ENCODE results near the gene SUPT20HL1. TPM values are rescaled to one million over a fixed set of nuclear protein-coding genes. Genes with fewer than 3 reads are reported as not detected.

SUPT20HL1 gene
- total RNA-seq, 4 donors from 2014 or later: 1.6 TPM; not detected in 3

GRCh38 chrX:24334461-24334860 is 26.0 kb upstream of the SUPT20HL1 start:
- no peaks in the 10 kb centered on the region for H3K36me3 ChIP-seq
- no peaks in the 10 kb centered on the region for H3K27me3 ChIP-seq
- H3K4me3 ChIP-seq: no peak overlapping the region
- H3K9me3 ChIP-seq: no peaks in the 10 kb centered on the region
- H3K4me1 ChIP-seq: no peaks in the 10 kb centered on the region
- no peak overlapping the region for H3K27ac ChIP-seq
- DNase-seq: no peak
- intact Hi-C loops (cut with DNase I; ENCODE audit: low total_unique reads): no loop called here
- TF ChIP-seq CTCF (IDR thresholded peaks at IDR 0.05) (no peak), POLR2A (IDR thresholded peaks at IDR 0.05) (no peak)

- Histone ChIP-seq H3K27ac (no peak overlapping the region), H3K27me3 (peaks cover 0 to 3% of the 10 kb centered on the region in 2 donors), H3K4me1 (no peaks in the 10 kb centered on the region), H3K9me3 (no peaks in the 10 kb centered on the region), H3K36me3 (no peaks in the 10 kb centered on the region), H3K4me3 (no peak overlapping the region)
- intact Hi-C loops (cut with DNase I; ENCODE audit: low total_unique reads): no loop called here
- no peak for DNase-seq
- TF ChIP-seq CTCF (IDR thresholded peaks at IDR 0.05) (no peak), POLR2A (IDR thresholded peaks at IDR 0.05) (no peak)
Observed at GRCh38 chrX:24335871-24336270, 24.6 kb upstream of the SUPT20HL1 start.

GRCh38 chrX:24339911-24340310 is 20.5 kb upstream of the SUPT20HL1 start:
- intact Hi-C loops (cut with DNase I; ENCODE audit: low total_unique reads): no loop called here
- Histone ChIP-seq H3K27me3 (peaks cover 0 to 3% of the 10 kb centered on the region in 2 donors), H3K9me3 (no peaks in the 10 kb centered on the region), H3K27ac (no peak overlapping the region), H3K36me3 (no peaks in the 10 kb centered on the region), H3K4me3 (no peak overlapping the region), H3K4me1 (no peaks in the 10 kb centered on the region)
- TF ChIP-seq POLR2A (IDR thresholded peaks at IDR 0.05) (no peak), CTCF (IDR thresholded peaks at IDR 0.05) (no peak)
- DNase-seq: no peak

GRCh38 chrX:24340501-24340900 is 19.9 kb upstream of the SUPT20HL1 start:
- Histone ChIP-seq H3K4me3 (no peak overlapping the region), H3K4me1 (no peaks in the 10 kb centered on the region), H3K36me3 (no peaks in the 10 kb centered on the region), H3K27ac (no peak overlapping the region), H3K9me3 (no peaks in the 10 kb centered on the region), H3K27me3 (peaks cover 0 to 3% of the 10 kb centered on the region in 2 donors)
- no peak for DNase-seq
- TF ChIP-seq POLR2A (IDR thresholded peaks at IDR 0.05): no peak
- intact Hi-C loops (cut with DNase I; ENCODE audit: low total_unique reads): no loop called here

GRCh38 chrX:24341795-24342194 is 18.6 kb upstream of the SUPT20HL1 start:
- DNase-seq: no peak
- Histone ChIP-seq H3K36me3 (no peaks in the 10 kb centered on the region), H3K27me3 (peaks cover 0 to 3% of the 10 kb centered on the region in 2 donors), H3K4me3 (no peak overlapping the region), H3K9me3 (no peaks in the 10 kb centered on the region), H3K27ac (no peak overlapping the region), H3K4me1 (no peaks in the 10 kb centered on the region)
- intact Hi-C loops (cut with DNase I; ENCODE audit: low total_unique reads): no loop called here
- no peak for TF ChIP-seq CTCF (IDR thresholded peaks at IDR 0.05)
- TF ChIP-seq POLR2A (IDR thresholded peaks at IDR 0.05): no peak

- intact Hi-C loops (cut with DNase I; ENCODE audit: low total_unique reads): no loop called here
- TF ChIP-seq CTCF (IDR thresholded peaks at IDR 0.05): no peak
- no peak for TF ChIP-seq POLR2A (IDR thresholded peaks at IDR 0.05)
- Histone ChIP-seq H3K36me3 (no peaks in the 10 kb centered on the region), H3K4me3 (no peak overlapping the region), H3K4me1 (no peaks in the 10 kb centered on the region), H3K9me3 (no peaks in the 10 kb centered on the region), H3K27me3 (peaks cover 0 to 3% of the 10 kb centered on the region in 2 donors), H3K27ac (no peak overlapping the region)
- DNase-seq: no peak
Observed at GRCh38 chrX:24343719-24344118, 16.7 kb upstream of the SUPT20HL1 start.
